ENCODE measurements around the gene SGIP1.
"Not testable (repeated sequence)": the region's sequence is repeated elsewhere in the genome, so short reads cannot be mapped to it uniquely, and the experiment has no call there.

Gene SGIP1

DNA sequence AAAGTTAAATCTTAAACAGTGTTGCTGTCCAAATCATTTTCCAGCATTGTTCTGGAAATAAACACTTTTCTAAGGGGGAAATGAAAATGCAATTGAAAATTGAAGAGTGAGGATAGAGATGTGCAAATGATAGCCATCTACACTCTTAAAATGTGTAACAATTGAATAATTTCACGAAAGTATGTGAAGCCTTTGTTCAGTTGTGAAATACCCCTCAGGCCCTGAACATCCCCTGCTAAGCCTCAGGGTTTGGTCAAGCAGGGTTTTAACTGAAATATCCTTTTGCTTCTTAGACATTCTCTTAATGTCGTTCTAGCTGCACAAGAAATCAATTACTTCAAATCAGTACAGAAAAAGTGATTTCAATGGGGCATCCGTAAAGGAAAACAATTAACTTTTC lies 152.5 kb downstream of the SGIP1 start:
- no peak for DNase-seq

DNA sequence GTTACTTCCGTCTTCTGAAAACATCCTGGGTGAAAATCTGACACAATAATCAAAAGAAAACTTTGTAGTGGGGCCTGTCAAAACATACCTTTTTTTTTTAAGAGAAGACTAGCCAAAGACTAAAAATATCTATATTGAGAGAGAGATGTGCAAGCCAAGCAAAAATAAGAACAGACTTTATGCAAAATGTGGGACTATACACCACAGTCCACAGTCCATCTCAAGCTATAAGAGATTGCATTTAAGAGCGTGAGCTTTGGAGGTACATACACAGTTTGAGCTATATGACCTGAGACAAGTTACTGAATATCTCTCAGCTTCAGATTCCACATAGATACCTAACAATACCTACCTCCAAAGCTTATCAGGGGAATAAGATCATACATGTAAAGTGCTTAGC lies 153.4 kb downstream of the SGIP1 start:
- DNase-seq: no peak

GRCh38 chr1:66690666-66691381 lies 156.9 kb downstream of the SGIP1 start:
- no peak for DNase-seq

DNA sequence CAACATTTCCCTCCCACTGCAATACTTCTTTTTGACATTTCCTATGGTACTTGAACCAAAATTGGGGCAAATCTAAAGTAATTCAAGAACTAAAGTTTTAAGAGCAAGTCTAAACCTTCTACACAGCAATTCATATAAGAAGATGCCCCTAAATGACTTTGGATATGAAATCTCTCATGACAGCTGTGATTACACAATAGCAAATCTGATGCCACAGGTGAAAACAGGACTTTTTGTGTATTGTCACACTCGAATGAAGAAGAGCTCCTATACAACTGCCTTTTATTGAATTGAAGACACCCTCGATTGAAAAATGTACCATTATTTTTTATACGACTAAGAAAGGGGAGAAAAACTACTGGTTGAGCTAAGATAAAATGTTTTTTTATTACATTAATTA lies 158.7 kb downstream of the SGIP1 start:
- no peak for DNase-seq

- DNase-seq: no peak
These were observed 159.9 kb downstream of the SGIP1 start for GRCh38 chr1:66693856-66694255.

DNA sequence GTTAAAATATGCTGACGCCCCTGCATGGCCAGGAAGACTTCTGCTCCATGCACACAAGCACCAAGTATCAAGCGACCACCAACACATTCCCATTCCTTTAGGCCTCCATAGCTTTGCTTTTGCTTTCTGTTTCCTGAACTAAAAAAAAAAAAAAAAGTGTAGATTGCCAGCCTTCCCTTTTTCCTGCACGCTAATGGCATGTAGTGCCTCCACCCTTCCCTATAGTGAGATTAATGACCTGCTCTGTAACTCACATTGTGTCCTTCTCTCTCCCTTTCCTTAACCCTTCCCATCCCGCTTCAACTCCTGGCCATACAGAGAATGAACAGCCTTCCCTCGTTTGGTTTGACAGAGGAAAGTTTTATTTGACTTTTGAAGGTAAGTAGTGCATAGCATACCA lies 161.2 kb downstream of the SGIP1 start:
- no peak for DNase-seq

DNA sequence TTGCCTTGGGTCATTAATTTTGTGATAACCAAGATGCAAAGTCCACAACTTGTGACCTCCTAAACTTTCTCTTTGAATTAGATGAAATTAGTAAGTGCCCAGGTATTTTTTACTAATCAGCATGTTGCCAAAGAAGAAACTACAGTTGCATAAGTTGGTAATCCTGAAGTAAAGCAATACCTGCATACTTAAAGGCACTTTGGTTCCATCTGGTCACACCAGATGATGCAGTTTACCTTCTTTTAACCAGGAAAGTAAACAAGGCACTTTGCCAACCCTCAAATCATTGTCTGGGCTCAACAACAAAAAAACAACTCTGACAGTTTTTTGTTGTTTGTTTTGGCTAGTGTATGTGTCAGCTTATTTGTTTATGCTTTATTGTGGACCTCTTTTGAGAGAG lies 162.8 kb downstream of the SGIP1 start:
- no peak for DNase-seq

DNA sequence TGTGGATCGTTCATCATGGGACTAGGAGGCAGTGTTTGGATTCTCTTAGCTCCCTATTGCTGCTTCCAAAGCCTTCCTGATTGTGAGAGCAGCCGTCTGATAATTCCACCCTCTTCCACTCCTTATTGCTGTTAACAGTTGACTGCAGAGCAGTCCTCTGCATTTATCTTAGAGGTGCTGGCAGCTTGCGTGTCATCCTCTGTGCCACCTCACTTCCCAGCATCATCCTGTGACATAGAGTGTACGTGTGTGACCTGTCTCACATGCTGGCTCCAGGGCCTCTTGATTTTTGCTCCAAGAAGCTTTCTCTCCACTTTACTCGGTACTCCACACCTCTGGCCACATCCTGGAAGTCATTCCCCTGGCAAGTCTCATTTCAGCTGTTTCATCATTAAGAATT lies 165.3 kb downstream of the SGIP1 start:
- DNase-seq: no peak

- no peak for DNase-seq
These were observed 170.4 kb downstream of the SGIP1 start for GRCh38 chr1:66704177-66704875.

- DNase-seq: no peak
These were observed 171.2 kb downstream of the SGIP1 start for GRCh38 chr1:66705110-66705509.

- no peak for DNase-seq
These were observed 177.5 kb downstream of the SGIP1 start for GRCh38 chr1:66711420-66711819.

- no peak for DNase-seq
These were observed 178.9 kb downstream of the SGIP1 start for GRCh38 chr1:66712839-66713238.

DNA sequence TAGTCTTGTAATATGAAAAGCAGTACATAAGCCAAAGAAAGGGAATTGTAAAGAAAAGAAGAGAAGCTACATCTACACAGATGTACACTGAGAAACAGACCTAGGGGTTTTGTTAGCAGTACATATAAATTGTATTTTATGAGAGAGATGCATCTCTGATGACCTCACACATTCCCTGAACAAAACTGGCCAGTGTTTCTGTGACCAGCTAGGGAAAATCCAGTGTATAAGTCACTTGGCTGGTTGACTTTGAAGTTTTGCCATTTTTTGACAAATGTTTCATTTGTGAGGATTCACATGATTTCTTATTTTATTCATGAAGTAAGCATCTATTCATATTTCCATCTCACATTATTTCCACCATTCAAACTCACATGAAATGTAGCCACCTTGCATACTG lies 190.0 kb downstream of the SGIP1 start:
- DNase-seq: no peak

DNA sequence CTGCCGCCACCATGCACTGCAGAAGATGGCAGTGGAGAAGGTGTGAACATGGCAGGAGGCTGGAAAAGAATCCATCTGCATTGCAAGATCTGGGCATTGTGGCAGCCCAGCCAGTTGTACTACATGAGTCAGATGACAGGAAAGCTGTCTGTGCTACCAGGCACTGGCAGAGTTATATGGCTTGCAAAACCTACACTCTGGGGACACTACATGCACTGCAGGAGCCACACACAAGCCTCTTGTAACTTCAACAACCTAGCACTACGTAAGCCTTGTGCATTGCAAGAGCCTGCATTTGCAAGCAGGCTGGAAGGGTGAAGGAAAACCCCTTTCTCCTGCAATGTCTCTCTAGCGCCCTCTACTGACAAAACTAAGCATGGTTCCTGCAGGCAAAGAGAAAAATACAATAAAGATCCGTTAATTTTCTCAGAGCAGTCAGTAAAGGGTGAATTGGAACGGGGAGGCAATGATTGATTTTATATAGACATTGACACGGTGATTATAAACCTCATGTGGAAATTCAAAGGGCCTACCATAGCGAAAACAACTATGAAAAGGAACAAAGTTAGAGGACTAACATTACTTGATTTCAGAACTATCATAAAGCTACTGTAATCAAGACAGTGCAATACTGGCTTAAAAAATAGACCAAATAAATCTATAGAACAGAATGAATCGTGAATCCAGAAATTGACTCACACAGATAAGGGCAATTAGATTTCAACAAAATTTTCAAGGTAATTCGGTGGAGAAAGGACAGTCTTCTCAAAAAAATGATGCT lies 192.1 kb downstream of the SGIP1 start:
- DNase-seq: peak; percentile 66

- no peak for DNase-seq
These were observed 194.1 kb downstream of the SGIP1 start for GRCh38 chr1:66728021-66728420.

DNA sequence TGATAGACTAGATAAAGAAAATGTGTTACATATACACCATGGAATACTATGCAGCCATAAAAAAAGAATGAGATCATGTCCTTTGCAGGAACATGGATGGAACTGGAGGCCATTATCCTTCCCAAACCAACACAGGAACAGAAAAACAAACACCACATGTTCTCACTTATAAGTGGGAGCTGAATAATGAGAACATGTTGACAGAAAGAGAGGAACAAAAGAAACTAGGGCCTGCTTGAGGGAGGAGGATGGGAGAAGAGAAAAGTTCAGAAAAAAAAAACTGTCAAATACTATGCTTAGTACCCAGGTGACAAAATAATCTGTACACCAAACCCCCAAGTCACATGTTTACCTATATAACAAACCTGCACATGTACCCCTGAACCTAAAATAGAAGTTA lies 194.8 kb downstream of the SGIP1 start:
- not testable (repeated sequence) for DNase-seq

GRCh38 chr1:66729119-66729518 lies 195.2 kb downstream of the SGIP1 start:
- no peak for DNase-seq

- DNase-seq: no peak
These were observed 195.6 kb downstream of the SGIP1 start for GRCh38 chr1:66729523-66729922.

GRCh38 chr1:66730462-66730861 lies 196.5 kb downstream of the SGIP1 start:
- peak; percentile 47 for DNase-seq

GRCh38 chr1:66731170-66731865 lies 197.4 kb downstream of the SGIP1 start:
- DNase-seq: no peak

DNA sequence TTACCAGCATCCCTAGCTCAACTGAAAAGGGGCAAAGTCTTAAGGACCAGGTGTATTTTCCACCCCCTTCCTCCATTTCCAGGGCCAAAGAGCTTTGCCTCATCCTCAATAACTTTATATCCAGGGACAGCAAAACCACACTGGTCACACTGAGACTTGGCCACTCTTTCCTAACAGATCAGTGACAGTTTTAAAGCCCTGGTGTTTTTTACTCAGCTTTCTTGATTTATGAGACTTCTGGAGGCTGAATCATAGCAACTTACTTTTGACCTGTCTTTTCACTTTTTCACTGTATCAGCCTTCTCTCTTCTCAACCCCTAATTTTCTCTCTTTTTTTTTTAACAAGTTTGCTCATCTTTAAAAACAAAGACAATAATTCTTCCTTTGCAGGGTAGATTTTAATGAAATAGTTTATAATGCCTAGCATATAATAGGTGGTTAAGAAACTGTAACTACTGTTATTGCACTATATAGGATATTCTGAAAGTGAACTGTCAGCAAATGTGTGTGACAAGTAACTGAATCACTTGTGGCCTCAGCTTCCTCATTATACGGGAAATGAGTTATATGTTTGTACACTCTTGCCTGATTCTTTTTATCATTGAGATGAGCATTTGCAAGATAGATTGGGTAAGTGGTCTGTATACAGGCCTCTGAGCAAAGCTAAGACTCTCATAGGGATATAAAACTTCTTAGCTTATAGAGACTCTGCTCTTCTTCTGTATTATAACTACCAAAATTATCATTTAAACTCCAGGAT lies 198.6 kb downstream of the SGIP1 start:
- no peak for DNase-seq

GRCh38 chr1:66733348-66734017 lies 199.5 kb downstream of the SGIP1 start:
- DNase-seq: no peak
